SK-N-SH (cell line): ENCODE data around the gene CREB3L1. TPM values are rescaled to one million over a fixed set of nuclear protein-coding genes. Genes with fewer than 3 reads are reported as not detected.

Experiments
- CTCF ChIA-PET: fragments of 300-600, 350-600 bp; formaldehyde crosslinking; extraction: SDS; loops from one replicate; lab custom pipeline; 2021; lab: Yijun Ruan, JAX
- POLR2A ChIA-PET: fragments of 350-600 bp; sonication (Branson Sonifier 250); formaldehyde crosslinking; extraction: SDS; loops from one replicate; lab custom pipeline; 2020; ENCODE audit warnings: antibody characterized with exemption, inconsistent platforms; lab: Yijun Ruan, JAX
- DNase-seq: peaks from one replicate; pipeline ENCODE4 v3.0.0; 2012
- H2AFZ ChIP-seq: fragments of 200-600 bp; sonication (generic); 2 replicates; pipeline ENCODE4 v1.8.1; 2016; ENCODE audit warnings: antibody characterized with exemption, mild to moderate bottlenecking, low read depth
- H3F3A ChIP-seq: fragments of 200-600 bp; sonication (generic); replicated peaks from 2 replicates; pipeline ENCODE3; 2016; ENCODE audit warnings: antibody characterized with exemption, mild to moderate bottlenecking; ENCODE audit not compliant: insufficient read depth
- H3K27ac ChIP-seq, 2 experiments: fragments of 200-500 bp in 1 of 2; fragments of 200-600 bp in 1 of 2; sonication (Bioruptor generic) in 1 of 2; sonication (generic), shearing (Covaris generic) in 1 of 2; 2 replicates each; pipeline versions ENCODE4 v1.5.1 to v1.6.1; 2014 to 2016; ENCODE audit warnings: low read depth in 2 of 2, inconsistent platforms in 1 of 2, low read length in 1 of 2, mild to moderate bottlenecking in 1 of 2, mixed read lengths in 1 of 2
- H3K27me3 ChIP-seq: fragments of 200-600 bp; sonication (generic), shearing (Covaris generic); 2 replicates; pipeline ENCODE4 v1.6.1; 2016; ENCODE audit warnings: mixed run types; ENCODE audit not compliant: insufficient read depth
- H3K36me3 ChIP-seq, 2 experiments: fragments of 200-500 bp in 1 of 2; fragments of 200-600 bp in 1 of 2; sonication (Bioruptor generic) in 1 of 2; sonication (generic) in 1 of 2; replicated peaks in 1 of 2; 2 replicates each; pipeline versions ENCODE3 to v1.5.1; 2014 to 2016; ENCODE audit warnings: low read length in 1 of 2, mild to moderate bottlenecking in 1 of 2; ENCODE audit not compliant: insufficient read depth in 2 of 2, control insufficient read depth in 1 of 2
- H3K4me1 ChIP-seq, 2 experiments: fragments of 200-500 bp in 1 of 2; fragments of 200-600 bp in 1 of 2; sonication (Bioruptor generic) in 1 of 2; sonication (generic), shearing (Covaris generic) in 1 of 2; 2 replicates each; pipeline versions ENCODE4 v1.5.1 to v1.6.1; 2014 to 2016; ENCODE audit warnings: low read depth in 1 of 2, low read length in 1 of 2, mixed run types in 1 of 2; ENCODE audit not compliant: insufficient read depth in 2 of 2, control insufficient read depth in 1 of 2
- H3K4me2 ChIP-seq: fragments of 200-600 bp; sonication (generic), shearing (Covaris generic); 2 replicates; pipeline ENCODE4 v1.6.1; 2017; ENCODE audit warnings: mixed run types
- H3K4me3 ChIP-seq, 2 experiments: fragments of 200-500 bp in 1 of 2; fragments of 200-600 bp in 1 of 2; sonication (Bioruptor generic) in 1 of 2; sonication (generic), shearing (Covaris generic) in 1 of 2; 2 replicates each; pipeline versions ENCODE4 v1.5.1 to v1.8.1; 2014 to 2016; ENCODE audit warnings: low read depth in 2 of 2, inconsistent platforms in 1 of 2, low read length in 1 of 2, mild to moderate bottlenecking in 1 of 2, mixed read lengths in 1 of 2, moderate library complexity in 1 of 2
- H3K79me2 ChIP-seq: fragments of 200-600 bp; sonication (generic); 2 replicates; pipeline ENCODE4 v1.8.1; 2017; ENCODE audit warnings: mild to moderate bottlenecking; ENCODE audit not compliant: insufficient read depth
- H3K9ac ChIP-seq: fragments of 200-600 bp; sonication (generic); 2 replicates; pipeline ENCODE4 v1.6.1; 2017; ENCODE audit warnings: mixed run types
- H3K9me2 ChIP-seq: fragments of 200-600 bp; sonication (generic); 2 replicates; pipeline ENCODE4 v1.6.1; 2017; ENCODE audit warnings: mixed run types
- H3K9me3 ChIP-seq: fragments of 200-600 bp; sonication (generic); 2 replicates; pipeline ENCODE4 v1.6.1; 2017; ENCODE audit warnings: mixed run types, mild to moderate bottlenecking, moderate library complexity
- H4K20me1 ChIP-seq: fragments of 200-600 bp; sonication (generic); 2 replicates; pipeline ENCODE4 v1.6.1; 2017; ENCODE audit warnings: mild to moderate bottlenecking, mixed run types; ENCODE audit not compliant: insufficient read depth
- CHD2 ChIP-seq: fragments of 150-350 bp; IDR thresholded peaks from 2 replicates; pipeline ENCODE4 v1.6.1; 2018; ENCODE audit warnings: low read length; ENCODE audit not compliant: partially characterized antibody
- ELF1 ChIP-seq: IDR thresholded peaks from 2 replicates; pipeline ENCODE4 v1.4.0; 2012
- EP300 ChIP-seq, 2 experiments: IDR thresholded peaks; 2 replicates each; pipeline versions ENCODE4 v1.4.0 to v1.6.1; 2012; ENCODE audit warnings: borderline replicate concordance in 1 of 2, low read depth in 1 of 2, low read length in 1 of 2
- EZH2phosphoT487 ChIP-seq: fragments of 200-600 bp; sonication (generic); IDR thresholded peaks from 2 replicates; pipeline ENCODE4 v1.6.1; 2017; ENCODE audit warnings: low read depth, mixed run types, mild to moderate bottlenecking, antibody characterized with exemption, moderate library complexity, borderline replicate concordance
- FOXJ3 ChIP-seq: sonication (generic); formaldehyde crosslinking; IDR thresholded peaks from 2 replicates; pipeline ENCODE4 v1.5.1; 2020; ENCODE audit warnings: mild to moderate bottlenecking, missing genetic modification reagents
- IRF3 ChIP-seq: fragments of 150-350 bp; IDR thresholded peaks from 2 replicates; pipeline ENCODE4 v1.6.1; 2016; ENCODE audit warnings: mild to moderate bottlenecking, low read depth, low read length
- MEF2A ChIP-seq: IDR thresholded peaks from 2 replicates; pipeline ENCODE4 v1.4.0; 2012; ENCODE audit warnings: low read depth, borderline replicate concordance
- MXI1 ChIP-seq: IDR thresholded peaks from 2 replicates; pipeline ENCODE4 v1.6.1; 2012; ENCODE audit warnings: mild to moderate bottlenecking, low read depth, low read length, improper control_type of control experiment
- RAD21 ChIP-seq: IDR thresholded peaks from 2 replicates; pipeline ENCODE4 v1.6.1; 2012; ENCODE audit warnings: mild to moderate bottlenecking, low read length
- RCOR1 ChIP-seq: fragments of 150-350 bp; IDR thresholded peaks from 2 replicates; pipeline ENCODE4 v1.6.1; 2017; ENCODE audit warnings: antibody characterized with exemption, low read length
- RFX5 ChIP-seq: IDR thresholded peaks from 2 replicates; pipeline ENCODE4 v1.6.1; 2012; ENCODE audit warnings: mild to moderate bottlenecking, improper control_type of control experiment, low read length
- RXRA ChIP-seq: IDR thresholded peaks from 2 replicates; pipeline ENCODE4 v1.4.0; 2012; ENCODE audit warnings: low read depth, mild to moderate bottlenecking, borderline replicate concordance
- TAF1 ChIP-seq: IDR thresholded peaks from 2 replicates; pipeline ENCODE4 v1.6.1; 2012; ENCODE audit warnings: low read depth, mild to moderate bottlenecking, low read length, moderate library complexity, borderline replicate concordance
- TCF12 ChIP-seq: IDR thresholded peaks from 2 replicates; pipeline ENCODE4 v1.4.0; 2012
- USF1 ChIP-seq: IDR thresholded peaks from 2 replicates; pipeline ENCODE4 v1.4.0; 2012; ENCODE audit warnings: low read depth, borderline replicate concordance
- USF2 ChIP-seq: fragments of 150-350 bp; IDR thresholded peaks from 2 replicates; pipeline ENCODE4 v1.6.1; 2017; ENCODE audit warnings: antibody characterized with exemption, low read length, low read depth, borderline replicate concordance
- YY1 ChIP-seq: IDR thresholded peaks from 2 replicates; pipeline ENCODE4 v1.4.0; 2012; ENCODE audit warnings: low read depth, mild to moderate bottlenecking
- WGBS: methylation state at CpG from one replicate; pipeline ENCODE4 v1.1.6; 2017; ENCODE audit warnings: low lambda C conversion rate; 5-methylcytosine and 5-hydroxymethylcytosine counted together
- polyA plus RNA-seq, 3 experiments: library from polyadenylated mRNA; depleted of rRNA; stranded (reverse); fragments of >200 nt; gene quantifications; 2 replicates each; pipeline ENCODE4 v1.2.3, GENCODE V29; 2012

Gene CREB3L1
- polyA plus RNA-seq, 1 of the 3 experiments (the other 2 are of a cell fraction) = 14.0 TPM

GRCh38 chr11:46243796-46244109, 33.7 kb upstream of the CREB3L1 start:
- Histone ChIP-seq H3K4me1 (peaks cover 15 to 52% of the 10 kb centered on the region in 2 experiments), H3K27ac (peak overlapping the region; percentile 89 to 90), H2AFZ (peak overlapping the region; percentile 16; the same call in 1 of the 2 replicates), H4K20me1 (no peaks in the 10 kb centered on the region), H3K36me3 (no peaks in the 10 kb centered on the region), H3K9me3 (no peaks in the 10 kb centered on the region), H3K9me2 (no peaks in the 10 kb centered on the region), H3K79me2 (0 out of 2 replicates have a peak, but pooled peaks cover 4% of the 10 kb centered on the region), H3F3A (peaks cover 42% of the 10 kb centered on the region), H3K27me3 (no peaks in the 10 kb centered on the region), H3K9ac (peak overlapping the region; percentile 60), H3K4me2 (peak overlapping the region; percentile 75), H3K4me3 (peak overlapping the region; percentile 48 to 55)
- ChIA-PET POLR2A (interaction anchor here (0.7 to 1.7 kb wide), 11 partner anchors 28 to 137 kb away, joined by 3 to 14 read pairs (median 5); partner anchors contain the start of genes CREB3L1 and PHF21A), CTCF (interaction anchor here (0.6 to 13.2 kb wide), 10 partner anchors 34 to 279 kb away, joined by 3 to 459 read pairs (median 3); partner anchors contain the start of gene CHRM4)
- TF ChIP-seq IRF3 (no peak), TAF1 (no peak), MXI1 (no peak), MEF2A (no peak), EP300 (IDR thresholded peaks at IDR 0.05; ENCODE audit: borderline replicate concordance in 1 of 2, low read depth in 1 of 2, low read length in 1 of 2) (no peak), RXRA (no peak), FOXJ3 (CRISPR knock-in tag) (no peak), CHD2 (no peak), USF2 (no peak), RAD21 (no peak), RCOR1 (no peak), USF1 (no peak), TCF12 (no peak), YY1 (no peak), ELF1 (no peak), RFX5 (no peak), EZH2phosphoT487 (no peak)
- DNase-seq = no peak
- 54% methylated on average over 8 of the region's 8 CpGs for WGBS
